HK-2 (cell line): Measurements from ENCODE around the gene CTNNB1.

Experiments used
- DNase-seq: peaks from one replicate; pipeline ENCODE4 v3.0.0-alpha.2; 2018; ENCODE audit not compliant: unreplicated experiment

Gene CTNNB1

GRCh38 chr3:41192885-41193284 is 6.4 kb upstream of the CTNNB1 start:
- no peak for DNase-seq

- no peak for DNase-seq
These were observed 5.3 kb upstream of the CTNNB1 start for GRCh38 chr3:41193794-41194539.

GRCh38 chr3:41194701-41195100 is 4.6 kb upstream of the CTNNB1 start:
- no peak for DNase-seq

GRCh38 chr3:41195946-41196345 is 3.4 kb upstream of the CTNNB1 start:
- DNase-seq: no peak

GRCh38 chr3:41196499-41197410 is 2.5 kb upstream of the CTNNB1 start:
- no peak for DNase-seq

- DNase-seq: no peak
These were observed 1.3 kb upstream of the CTNNB1 start for GRCh38 chr3:41198046-41198445.

- DNase-seq: no peak
These were observed 779 bp upstream of the CTNNB1 start for GRCh38 chr3:41198526-41198925.

GRCh38 chr3:41199866-41200668 is 762 bp downstream of the CTNNB1 start:
- DNase-seq: peak; percentile 41

- peak; percentile 35 for DNase-seq
These were observed 1.3 kb downstream of the CTNNB1 start for GRCh38 chr3:41200669-41201021.

GRCh38 chr3:41202075-41202833 is 2.9 kb downstream of the CTNNB1 start:
- no peak for DNase-seq

- no peak for DNase-seq
These were observed 3.6 kb downstream of the CTNNB1 start for GRCh38 chr3:41202834-41203345.

GRCh38 chr3:41204369-41204768 is 5.1 kb downstream of the CTNNB1 start:
- DNase-seq: no peak

- no peak for DNase-seq
These were observed 6.3 kb downstream of the CTNNB1 start for GRCh38 chr3:41205591-41205990.

GRCh38 chr3:41207355-41207754 is 8.1 kb downstream of the CTNNB1 start:
- no peak for DNase-seq

GRCh38 chr3:41208507-41209220 is 9.4 kb downstream of the CTNNB1 start:
- no peak for DNase-seq

- no peak for DNase-seq
These were observed 10.3 kb downstream of the CTNNB1 start for GRCh38 chr3:41209646-41210045.

GRCh38 chr3:41210966-41211365 is 11.7 kb downstream of the CTNNB1 start:
- no peak for DNase-seq

- DNase-seq: no peak
These were observed 12.8 kb downstream of the CTNNB1 start for GRCh38 chr3:41212088-41212487.

GRCh38 chr3:41213588-41213987 is 14.3 kb downstream of the CTNNB1 start:
- DNase-seq: no peak

GRCh38 chr3:41216422-41216821 is 17.1 kb downstream of the CTNNB1 start:
- no peak for DNase-seq

GRCh38 chr3:41216993-41217392 is 17.7 kb downstream of the CTNNB1 start:
- DNase-seq: no peak
